HepG2 (cell line): ENCODE measurements around the gene CGNL1. TPM values are rescaled to one million over a fixed set of nuclear protein-coding genes. Genes with fewer than 3 reads are reported as not detected.

Experiments used
- ATAC-seq: fragments of 200-7000 bp; cut with Tn5 transposase; 3 replicates; pipeline ENCODE4 v1.9.1; 2020; ENCODE audit warnings: mild to moderate bottlenecking, moderate library complexity
- BruUV-seq: library from RNA; stranded (reverse); fragments of 400-500 nt; replicated peaks from 2 replicates; lab custom pipeline; 2021; lab: Mats Ljungman, UMichigan
- CTCF ChIA-PET: fragments of 300-600 bp; formaldehyde crosslinking; extraction: SDS; loops from one replicate; lab custom pipeline; 2021; ENCODE audit warnings: low total read pairs, inconsistent platforms, low intra/inter-chr PET ratio; lab: Yijun Ruan, JAX
- POLR2A ChIA-PET: fragments of 350-600 bp; sonication (Branson Sonifier 250); formaldehyde crosslinking; loops from one replicate; lab custom pipeline; 2020; ENCODE audit warnings: antibody characterized with exemption, inconsistent platforms; lab: Yijun Ruan, JAX
- DNase-seq: peaks from one replicate; pipeline ENCODE4 v3.0.0-alpha.2; 2015; ENCODE audit warnings: low spot score
- FAIRE-seq: peaks from 3 replicates; lab custom pipeline; 2011; peaks lifted over from hg19 to GRCh38; lab: Jason Lieb, UNC
- H2AFZ ChIP-seq: one replicate; pipeline ENCODE4 v1.6.1; 2011; ENCODE audit warnings: low read length, inconsistent platforms
- H3K27ac ChIP-seq: fragments of 300-600 bp; 3 replicates; pipeline ENCODE4 v1.8.0; 2011; ENCODE audit warnings: mixed run types, mild to moderate bottlenecking, mixed read lengths, low read length, inconsistent platforms; ENCODE audit not compliant: insufficient read depth; ENCODE audit errors: extremely low read length
- H3K27me3 ChIP-seq, 2 experiments: fragments of 200-600 bp in 1 of 2; 2 replicates in 1 of 2; 3 replicates in 1 of 2; pipeline versions ENCODE4 v1.6.0 to v1.8.0; 2011; ENCODE audit warnings: low read length in 2 of 2, mild to moderate bottlenecking in 2 of 2, moderate library complexity in 2 of 2, inconsistent platforms in 1 of 2; ENCODE audit not compliant: insufficient read depth in 2 of 2, control insufficient read depth in 1 of 2
- H3K36me3 ChIP-seq, 2 experiments: fragments of 200-600 bp in 1 of 2; replicated peaks in 1 of 2; 2 replicates in 1 of 2; 3 replicates in 1 of 2; pipeline versions ENCODE4 v1.5.1 to v1.8.0; 2011; ENCODE audit warnings: low read length in 2 of 2, inconsistent platforms in 1 of 2; ENCODE audit not compliant: insufficient read depth in 2 of 2, control insufficient read depth in 1 of 2
- H3K4me1 ChIP-seq: 2 replicates; pipeline ENCODE4 v1.5.1; 2012; ENCODE audit warnings: low read length, inconsistent platforms; ENCODE audit not compliant: insufficient read depth
- H3K4me2 ChIP-seq: 2 replicates; pipeline ENCODE4 v1.6.0; 2011; ENCODE audit warnings: low read depth, low read length, inconsistent platforms
- H3K4me3 ChIP-seq, 3 experiments: fragments of 200-600 bp in 1 of 3; sonication (generic), shearing (Covaris generic) in 1 of 3; replicated peaks in 1 of 3; 2 replicates each; pipeline ENCODE4 v1.5.1; 2011 to 2016; ENCODE audit warnings: low read length in 3 of 3, inconsistent platforms in 2 of 3, low read depth in 2 of 3, mild to moderate bottlenecking in 2 of 3, control low read depth in 1 of 3, mixed read lengths in 1 of 3; ENCODE audit not compliant: insufficient read depth in 1 of 3
- H3K79me2 ChIP-seq: one replicate; pipeline ENCODE4 v1.6.1; 2011; ENCODE audit warnings: low read length, inconsistent platforms; ENCODE audit not compliant: insufficient read depth
- H3K9ac ChIP-seq: 2 replicates; pipeline ENCODE4 v1.6.0; 2011; ENCODE audit warnings: mild to moderate bottlenecking, low read depth, low read length, inconsistent platforms; ENCODE audit not compliant: insufficient read depth
- H3K9me3 ChIP-seq: 2 replicates; pipeline ENCODE4 v1.5.1; 2012; ENCODE audit warnings: mild to moderate bottlenecking, low read length
- H4K20me1 ChIP-seq: 2 replicates; pipeline ENCODE4 v1.6.0; 2011; ENCODE audit warnings: inconsistent platforms, mild to moderate bottlenecking, low read length, moderate library complexity; ENCODE audit not compliant: insufficient read depth
- FOXO1 ChIP-seq: sonication (generic); formaldehyde crosslinking; IDR thresholded peaks from 2 replicates; pipeline ENCODE4 v1.4.0; 2020; ENCODE audit warnings: missing genetic modification reagents
- MAZ ChIP-seq, 2 experiments: sonication (generic) in 1 of 2; formaldehyde crosslinking in 1 of 2; IDR thresholded peaks; 2 replicates each; pipeline versions ENCODE4 v1.5.0 to v1.6.1; 2012 to 2020; ENCODE audit warnings: low read depth in 2 of 2, mild to moderate bottlenecking in 2 of 2, borderline replicate concordance in 1 of 2, improper control_type of control experiment in 1 of 2, low read length in 1 of 2, missing genetic modification reagents in 1 of 2, moderate library complexity in 1 of 2
- NFRKB ChIP-seq: fragments of 450-650 bp; IDR thresholded peaks from 2 replicates; pipeline ENCODE4 v1.6.1; 2017
- NR2F2 ChIP-seq: IDR thresholded peaks from 2 replicates; pipeline ENCODE4 v1.6.1; 2012; ENCODE audit warnings: low read depth, inconsistent platforms, borderline replicate concordance
- PBX3 ChIP-seq: sonication (generic); formaldehyde crosslinking; IDR thresholded peaks from 2 replicates; pipeline ENCODE4 v1.8.1; 2023; ENCODE audit warnings: missing genetic modification reagents, inconsistent platforms, borderline replicate concordance
- REXO4 ChIP-seq: sonication (generic); formaldehyde crosslinking; IDR thresholded peaks from 2 replicates; pipeline ENCODE4 v1.8.0; 2022; ENCODE audit warnings: missing genetic modification reagents, mild to moderate bottlenecking, borderline replicate concordance
- SATB2 ChIP-seq: sonication (generic); formaldehyde crosslinking; IDR thresholded peaks from 2 replicates; pipeline ENCODE4 v1.5.0; 2020; ENCODE audit warnings: missing genetic modification reagents
- TAF1 ChIP-seq: sonication (generic); formaldehyde crosslinking; IDR thresholded peaks from 2 replicates; pipeline ENCODE4 v1.4.0; 2020; ENCODE audit warnings: missing genetic modification reagents
- ZFYVE20 ChIP-seq: sonication (generic); formaldehyde crosslinking; IDR thresholded peaks from 2 replicates; pipeline ENCODE4 v1.8.0; 2023; ENCODE audit warnings: low read depth, mild to moderate bottlenecking, moderate library complexity, missing genetic modification reagents, borderline replicate concordance
- ZNF207 ChIP-seq: fragments of 450-650 bp; IDR thresholded peaks from 2 replicates; pipeline ENCODE4 v1.6.1; 2016; ENCODE audit warnings: antibody characterized with exemption, borderline replicate concordance
- ZNF317 ChIP-seq: sonication (generic); formaldehyde crosslinking; IDR thresholded peaks from 2 replicates; pipeline ENCODE4 v1.5.0; 2020; ENCODE audit warnings: mild to moderate bottlenecking, missing genetic modification reagents
- ZNF33B ChIP-seq: sonication (generic); formaldehyde crosslinking; IDR thresholded peaks from 2 replicates; pipeline ENCODE4 v1.5.1; 2020; ENCODE audit warnings: mild to moderate bottlenecking, missing genetic modification reagents
- ZNF44 ChIP-seq: sonication (generic); formaldehyde crosslinking; IDR thresholded peaks from 2 replicates; pipeline ENCODE4 v1.5.1; 2020; ENCODE audit warnings: mild to moderate bottlenecking, missing genetic modification reagents
- ZNF710 ChIP-seq: sonication (generic); formaldehyde crosslinking; IDR thresholded peaks from 2 replicates; pipeline ENCODE4 v1.5.0; 2020; ENCODE audit warnings: mild to moderate bottlenecking, missing genetic modification reagents, borderline replicate concordance
- WGBS: methylation state at CpG from one replicate; pipeline ENCODE4 v1.1.6; 2017; ENCODE audit warnings: low lambda C conversion rate; 5-methylcytosine and 5-hydroxymethylcytosine counted together
- in situ Hi-C: cut with HindIII; loops from 2 replicates; pipeline ENCODE4 v1.10.0; 2017; ENCODE audit warnings: low pct_unique_long_range_greater_than_20kb; ENCODE audit not compliant: extremely low pct_ligation_motif_present
- intact Hi-C: fragments of 100-400 bp; cut with micrococcal nuclease; formaldehyde crosslinking; loops from one replicate; pipeline ENCODE4 v1.10.0; 2022; ENCODE audit not compliant: unreplicated experiment
- polyA plus RNA-seq, 8 experiments: library from polyadenylated mRNA; depleted of rRNA in 3 of 8; stranded (reverse) in 7 of 8; unstranded in 1 of 8; fragments of >200 nt; fragmentation: Illumina TruSeq in 4 of 8; extraction: Trizol in 4 of 8; gene quantifications; 2 replicates each; pipeline versions ENCODE4 v1.2.1 to v1.2.3, GENCODE V29; 2011 to 2016; ENCODE audit warnings: low read depth in 4 of 8, missing spikeins in 1 of 8, mixed read lengths in 1 of 8; ENCODE audit not compliant: insufficient read depth in 1 of 8
- total RNA-seq, 5 experiments: library from RNA; depleted of rRNA; stranded (reverse); fragments of >200 nt; fragmentation: Illumina TruSeq; extraction: Trizol; gene quantifications; 2 replicates each; pipeline ENCODE4 v1.2.3, GENCODE V29; 2016; ENCODE audit warnings: low read depth in 1 of 5
- TF ChIP-seq, protein P1 (sequence below): sonication (generic); formaldehyde crosslinking; IDR thresholded peaks from 2 replicates; pipeline ENCODE4 v1.4.0; 2020; ENCODE audit warnings: missing genetic modification reagents

Gene CGNL1
- total and polyA plus RNA-seq, 2 of the 13 experiments (the other 11 are each of a cell fraction or from before 2014, with no cell fraction given), result 5.6 to 15.6 TPM

GRCh38 chr15:57568299-57568698, 192.0 kb downstream of the CGNL1 start (continued):
- TF ChIP-seq PBX3 (CRISPR knock-in tag), result no peak
- TF ChIP-seq REXO4 (CRISPR knock-in tag), result no peak

- H3K9me3 ChIP-seq, result no peaks in the 10 kb centered on the region
- ATAC-seq, result no peak
- BruUV-seq, result no TSS peak
- intact Hi-C loops, result no loop called here
- TF ChIP-seq ZNF44 (CRISPR knock-in tag), result no peak
- no peak for TF ChIP-seq ZNF710 (CRISPR knock-in tag)
- no peak for TF ChIP-seq FOXO1 (CRISPR knock-in tag)
- TF ChIP-seq ZNF33B (CRISPR knock-in tag), result no peak
- no peak for TF ChIP-seq ZNF317 (CRISPR knock-in tag)
- TF ChIP-seq NFRKB, result no peak
- TF ChIP-seq NR2F2, result no peak
- TF ChIP-seq ZFYVE20 (CRISPR knock-in tag), result no peak
- no peak for TF ChIP-seq SATB2
- TF ChIP-seq TAF1, result no peak
- no peak for TF ChIP-seq ZNF207
- TF ChIP-seq, protein P1, sequence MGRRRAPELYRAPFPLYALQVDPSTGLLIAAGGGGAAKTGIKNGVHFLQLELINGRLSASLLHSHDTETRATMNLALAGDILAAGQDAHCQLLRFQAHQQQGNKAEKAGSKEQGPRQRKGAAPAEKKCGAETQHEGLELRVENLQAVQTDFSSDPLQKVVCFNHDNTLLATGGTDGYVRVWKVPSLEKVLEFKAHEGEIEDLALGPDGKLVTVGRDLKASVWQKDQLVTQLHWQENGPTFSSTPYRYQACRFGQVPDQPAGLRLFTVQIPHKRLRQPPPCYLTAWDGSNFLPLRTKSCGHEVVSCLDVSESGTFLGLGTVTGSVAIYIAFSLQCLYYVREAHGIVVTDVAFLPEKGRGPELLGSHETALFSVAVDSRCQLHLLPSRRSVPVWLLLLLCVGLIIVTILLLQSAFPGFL, result no peak
- no peak for TF ChIP-seq MAZ (IDR thresholded peaks at IDR 0.05; ENCODE audit: borderline replicate concordance, low read depth, low read length)
- TF ChIP-seq MAZ (CRISPR knock-in tag; IDR thresholded peaks at IDR 0.05; ENCODE audit: low read depth), result no peak
- TF ChIP-seq, all 625 proteins: peak for 0
- Histone ChIP-seq H3K4me2 (no peak overlapping the region), H3K79me2 (no peaks in the 10 kb centered on the region), H3K27me3 (0 out of 5 replicates have a peak, but pooled peaks cover 0 to 3% of the 10 kb centered on the region in 2 experiments), H3K4me1 (no peaks in the 10 kb centered on the region), H2AFZ (no peak overlapping the region), H3K4me3 (no peak overlapping the region), H3K9ac (no peak overlapping the region), H4K20me1 (no peaks in the 10 kb centered on the region), H3K36me3 (no peaks in the 10 kb centered on the region), H3K27ac (no peak overlapping the region)
- POLR2A ChIA-PET, result no interaction called here
- in situ Hi-C loops, result no loop called here
- no peak for DNase-seq
- 100% methylated on average over 1 of the region's 2 CpGs for WGBS
- CTCF ChIA-PET, result no interaction called here
- no peak for FAIRE-seq
Measured at GRCh38 chr15:57570340-57570739, 194.0 kb downstream of the CGNL1 start.
